ENCODE data around the gene DHRS3.
"Not testable (repeated sequence)": the region's sequence is repeated elsewhere in the genome, so short reads cannot be mapped to it uniquely, and the experiment has no call there.

DHRS3 gene

GRCh38 chr1:12565094-12565965, 52.7 kb downstream of the DHRS3 start:
- DNase-seq (ENCODE audit: low read depth, low spot score): no peak
- no peak overlapping the region for H3K9ac ChIP-seq (ENCODE audit: insufficient read length, low read depth)
- H3K9me3 ChIP-seq (ENCODE audit: insufficient read depth, low read length): peaks cover 20% of the 10 kb centered on the region; the same call in 1 of the 2 replicates
- no peaks in the 10 kb centered on the region for H3K27me3 ChIP-seq (ENCODE audit: insufficient read depth, insufficient read length)
- H3K36me3 ChIP-seq (ENCODE audit: insufficient read depth, insufficient read length, low read length): no peaks in the 10 kb centered on the region
- no peaks in the 10 kb centered on the region for H3K4me1 ChIP-seq (ENCODE audit: insufficient read depth, insufficient read length)
- TF ChIP-seq ZNF274 (IDR thresholded peaks at IDR 0.05; ENCODE audit: low read depth, low read length) (no peak), SUZ12 (IDR thresholded peaks at IDR 0.05; ENCODE audit: extremely low read depth, insufficient read depth, insufficient read length) (no peak)
- no peak overlapping the region for H3K4me3 ChIP-seq (ENCODE audit: insufficient read length, low read depth)

GRCh38 chr1:12564251-12564650, 53.8 kb downstream of the DHRS3 start:
- H3K4me3 ChIP-seq (ENCODE audit: insufficient read length, low read depth); H3K27me3 ChIP-seq (ENCODE audit: insufficient read depth, insufficient read length); DNase-seq (ENCODE audit: low read depth, low spot score); H3K4me1 ChIP-seq (ENCODE audit: insufficient read depth, insufficient read length); H3K36me3 ChIP-seq (ENCODE audit: insufficient read depth, insufficient read length, low read length); H3K9ac ChIP-seq (ENCODE audit: insufficient read length, low read depth): not testable (repeated sequence)
- peaks cover 20% of the 10 kb centered on the region; the same call in 1 of the 2 replicates for H3K9me3 ChIP-seq (ENCODE audit: insufficient read depth, low read length)

- Histone ChIP-seq H3K4me1 (ENCODE audit: insufficient read depth, insufficient read length) (no peaks in the 10 kb centered on the region), H3K4me3 (ENCODE audit: insufficient read length, low read depth) (no peak overlapping the region), H3K27me3 (ENCODE audit: insufficient read depth, insufficient read length) (no peaks in the 10 kb centered on the region), H3K36me3 (ENCODE audit: insufficient read depth, insufficient read length, low read length) (no peaks in the 10 kb centered on the region), H3K9ac (ENCODE audit: insufficient read length, low read depth) (no peak overlapping the region), H3K9me3 (ENCODE audit: insufficient read depth, low read length) (peaks cover 20% of the 10 kb centered on the region; the same call in 1 of the 2 replicates)
- TF ChIP-seq SUZ12 (IDR thresholded peaks at IDR 0.05; ENCODE audit: extremely low read depth, insufficient read depth, insufficient read length) (no peak), YY1 (IDR thresholded peaks at IDR 0.05; ENCODE audit: insufficient read depth, insufficient read length) (no peak), ZNF274 (IDR thresholded peaks at IDR 0.05; ENCODE audit: low read depth, low read length) (no peak)
- DNase-seq (ENCODE audit: low read depth, low spot score): no peak
These were observed 54.9 kb downstream of the DHRS3 start for GRCh38 chr1:12562955-12563576.

GRCh38 chr1:12561121-12561520, 56.9 kb downstream of the DHRS3 start:
- Histone ChIP-seq H3K9ac (ENCODE audit: insufficient read length, low read depth) (no peak overlapping the region), H3K9me3 (ENCODE audit: insufficient read depth, low read length) (peaks cover 20% of the 10 kb centered on the region; the same call in 1 of the 2 replicates), H3K36me3 (ENCODE audit: insufficient read depth, insufficient read length, low read length) (no peaks in the 10 kb centered on the region), H3K4me3 (ENCODE audit: insufficient read length, low read depth) (no peak overlapping the region), H3K4me1 (ENCODE audit: insufficient read depth, insufficient read length) (no peaks in the 10 kb centered on the region), H3K27me3 (ENCODE audit: insufficient read depth, insufficient read length) (no peaks in the 10 kb centered on the region)
- TF ChIP-seq SUZ12 (IDR thresholded peaks at IDR 0.05; ENCODE audit: extremely low read depth, insufficient read depth, insufficient read length) (no peak), YY1 (IDR thresholded peaks at IDR 0.05; ENCODE audit: insufficient read depth, insufficient read length) (no peak), ZNF274 (IDR thresholded peaks at IDR 0.05; ENCODE audit: low read depth, low read length) (no peak)
- no peak for DNase-seq (ENCODE audit: low read depth, low spot score)

GRCh38 chr1:12556957-12557935, 60.8 kb downstream of the DHRS3 start:
- Histone ChIP-seq H3K36me3 (ENCODE audit: insufficient read depth, insufficient read length, low read length) (no peaks in the 10 kb centered on the region), H3K27me3 (ENCODE audit: insufficient read depth, insufficient read length) (no peaks in the 10 kb centered on the region), H3K9ac (ENCODE audit: insufficient read length, low read depth) (no peak overlapping the region), H3K4me3 (ENCODE audit: insufficient read length, low read depth) (no peak overlapping the region), H3K4me1 (ENCODE audit: insufficient read depth, insufficient read length) (no peaks in the 10 kb centered on the region), H3K9me3 (ENCODE audit: insufficient read depth, low read length) (no peaks in the 10 kb centered on the region)
- TF ChIP-seq ZNF274 (IDR thresholded peaks at IDR 0.05; ENCODE audit: low read depth, low read length) (no peak), SUZ12 (IDR thresholded peaks at IDR 0.05; ENCODE audit: extremely low read depth, insufficient read depth, insufficient read length) (no peak), YY1 (IDR thresholded peaks at IDR 0.05; ENCODE audit: insufficient read depth, insufficient read length) (no peak)
- DNase-seq (ENCODE audit: low read depth, low spot score): no peak

GRCh38 chr1:12556368-12556930, 61.6 kb downstream of the DHRS3 start:
- Histone ChIP-seq H3K36me3 (ENCODE audit: insufficient read depth, insufficient read length, low read length) (no peaks in the 10 kb centered on the region), H3K4me3 (ENCODE audit: insufficient read length, low read depth) (no peak overlapping the region), H3K4me1 (ENCODE audit: insufficient read depth, insufficient read length) (no peaks in the 10 kb centered on the region), H3K9me3 (ENCODE audit: insufficient read depth, low read length) (no peaks in the 10 kb centered on the region), H3K9ac (ENCODE audit: insufficient read length, low read depth) (no peak overlapping the region), H3K27me3 (ENCODE audit: insufficient read depth, insufficient read length) (no peaks in the 10 kb centered on the region)
- no peak for TF ChIP-seq YY1 (IDR thresholded peaks at IDR 0.05; ENCODE audit: insufficient read depth, insufficient read length)
- TF ChIP-seq ZNF274 (IDR thresholded peaks at IDR 0.05; ENCODE audit: low read depth, low read length): no peak
- no peak for TF ChIP-seq SUZ12 (IDR thresholded peaks at IDR 0.05; ENCODE audit: extremely low read depth, insufficient read depth, insufficient read length)
- peak; percentile 20 for DNase-seq (ENCODE audit: low read depth, low spot score)
